Natural killer cell (primary cell): ENCODE data around the gene FOXJ3. TPM values are rescaled to one million over a fixed set of nuclear protein-coding genes. Genes with fewer than 3 reads are reported as not detected.
A peak's percentile ranks its signal among the peaks of the same experiment; 100 is the strongest.

Experiments
- ATAC-seq, 3 donors: fragments of 150-1000 bp in 2 of 3; fragments of 200-7000 bp in 1 of 3; cut with Tn5 transposase; 1 replicate in 1 of 3; 2 replicates in 2 of 3; pipeline ENCODE4 v1.10.0; 2021; ENCODE audit warnings: mild to moderate bottlenecking in 2 of 3, moderate library complexity in 2 of 3
- DNase-seq, 2 donors: peaks; one replicate each; pipeline versions ENCODE4 v3.0.0 to v3.0.0-alpha.2; 2013 to 2021; ENCODE audit warnings: mixed read lengths in 1 of 2
- H3K27ac ChIP-seq: one replicate; pipeline ENCODE4 v1.5.1; 2013; ENCODE audit warnings: mild to moderate bottlenecking, low read length
- H3K27me3 ChIP-seq: one replicate; pipeline ENCODE4 v1.6.1; 2013; ENCODE audit warnings: low read length; ENCODE audit not compliant: control insufficient read depth, insufficient read depth
- H3K36me3 ChIP-seq: one replicate; pipeline ENCODE4 v1.6.1; 2013; ENCODE audit warnings: low read length; ENCODE audit not compliant: control insufficient read depth, insufficient read depth
- H3K4me1 ChIP-seq: one replicate; pipeline ENCODE4 v1.6.1; 2013; ENCODE audit warnings: low read length; ENCODE audit not compliant: control insufficient read depth, insufficient read depth
- H3K4me3 ChIP-seq: one replicate; pipeline ENCODE4 v1.5.1; 2013; ENCODE audit warnings: low read length
- H3K9me3 ChIP-seq: one replicate; pipeline ENCODE4 v1.6.1; 2013; ENCODE audit warnings: low read length; ENCODE audit not compliant: control insufficient read depth, insufficient read depth
- H3K27ac Mint-ChIP-seq, 2 donors: one replicate each; pipeline ENCODE4 v1.8.0; 2022; ENCODE audit warnings: mild to moderate bottlenecking in 2 of 2, mixed read lengths in 2 of 2, moderate library complexity in 1 of 2
- H3K27me3 Mint-ChIP-seq, 2 donors: one replicate each; pipeline ENCODE4 v1.8.0; 2022; ENCODE audit warnings: low read depth in 2 of 2, mixed read lengths in 2 of 2
- H3K36me3 Mint-ChIP-seq: one replicate; pipeline ENCODE4 v1.8.0; 2022; ENCODE audit warnings: mixed read lengths
- H3K4me1 Mint-ChIP-seq, 2 donors: one replicate each; pipeline ENCODE4 v1.8.0; 2022; ENCODE audit warnings: mixed read lengths in 2 of 2
- H3K4me3 Mint-ChIP-seq: one replicate; pipeline ENCODE4 v1.8.0; 2022; ENCODE audit warnings: mild to moderate bottlenecking, moderate library complexity, mixed read lengths
- H3K9me3 Mint-ChIP-seq, 2 donors: one replicate each; pipeline ENCODE4 v1.8.0; 2022; ENCODE audit warnings: mixed read lengths in 2 of 2
- CTCF ChIP-seq: fragments of 200-600 bp; IDR thresholded peaks from one replicate; pipeline ENCODE4 v1.8.0; 2022; ENCODE audit warnings: antibody characterized with exemption
- WGBS: methylation state at CpG from one replicate; pipeline ENCODE4 v1.1.7; 2013; ENCODE audit warnings: missing lambda C conversion rate; ENCODE audit not compliant: insufficient coverage; 5-methylcytosine and 5-hydroxymethylcytosine counted together
- intact Hi-C: fragments of 100-400 bp; cut with micrococcal nuclease; formaldehyde crosslinking; loops from one replicate; pipeline ENCODE4 v1.14.2; 2022
- total RNA-seq, 4 donors: library from RNA; stranded (reverse); fragments of 120-200 nt in 1 of 4; gene quantifications; one replicate each; pipeline versions ENCODE4 v1.2.3 to v1.2.4, GENCODE V29; 2013 to 2022

The FOXJ3 gene
- total RNA-seq, 3 donors from 2014 or later (not counting 1 experiment from before 2014, with no cell fraction given) = 81.9 to 93.8 (median 82.5) TPM

GRCh38 chr1:42266253-42267135 lies 68.5 kb downstream of the FOXJ3 start:
- H3K4me1 ChIP-seq = no peaks in the 10 kb centered on the region
- H3K9me3 ChIP-seq = no peaks in the 10 kb centered on the region
- WGBS = 96% methylated on average over 3 of the region's 4 CpGs
- no peak overlapping the region for H3K4me3 ChIP-seq
- TF ChIP-seq CTCF = no peak
- peaks cover 9% of the 10 kb centered on the region for H3K36me3 ChIP-seq
- peaks cover 53 to 59% of the 10 kb centered on the region in 2 donors for H3K4me1 Mint-ChIP-seq
- H3K4me3 Mint-ChIP-seq = no peak overlapping the region
- no peaks in the 10 kb centered on the region for H3K36me3 Mint-ChIP-seq
- intact Hi-C loops = no loop called here
- no peak overlapping the region for H3K27ac ChIP-seq
- peak overlapping the region in 1 of 2 donors; percentile 39 for H3K27ac Mint-ChIP-seq
- no peaks in the 10 kb centered on the region for H3K9me3 Mint-ChIP-seq
- no peaks in the 10 kb centered on the region for H3K27me3 Mint-ChIP-seq
- DNase-seq (no peak), ATAC-seq (no peak)
- H3K27me3 ChIP-seq = no peaks in the 10 kb centered on the region

- Histone ChIP-seq H3K27me3 (no peaks in the 10 kb centered on the region), H3K27ac (no peak overlapping the region), H3K4me3 (no peak overlapping the region), H3K36me3 (peaks cover 9% of the 10 kb centered on the region), H3K4me1 (no peaks in the 10 kb centered on the region), H3K9me3 (no peaks in the 10 kb centered on the region)
- H3K4me3 Mint-ChIP-seq = no peak overlapping the region
- WGBS = 73% methylated on average over 3 of the region's 4 CpGs
- H3K9me3 Mint-ChIP-seq = no peaks in the 10 kb centered on the region
- intact Hi-C loops = no loop called here
- H3K27me3 Mint-ChIP-seq = no peaks in the 10 kb centered on the region
- TF ChIP-seq CTCF = no peak
- peak overlapping the region in 1 of 2 donors; percentile 21 for H3K27ac Mint-ChIP-seq
- DNase-seq = no peak
- peaks cover 49 to 54% of the 10 kb centered on the region in 2 donors for H3K4me1 Mint-ChIP-seq
- no peaks in the 10 kb centered on the region for H3K36me3 Mint-ChIP-seq
- ATAC-seq = no peak
Observed at GRCh38 chr1:42264511-42265190, 70.4 kb downstream of the FOXJ3 start.

- Mint-ChIP-seq H3K27ac (no peak overlapping the region), H3K4me3 (no peak overlapping the region), H3K36me3 (no peaks in the 10 kb centered on the region), H3K27me3 (no peaks in the 10 kb centered on the region), H3K9me3 (no peaks in the 10 kb centered on the region), H3K4me1 (peaks cover 48 to 55% of the 10 kb centered on the region in 2 donors)
- H3K27ac ChIP-seq = no peak overlapping the region
- DNase-seq (no peak), ATAC-seq (no peak)
- no peak overlapping the region for H3K4me3 ChIP-seq
- TF ChIP-seq CTCF = no peak
- H3K27me3 ChIP-seq = no peaks in the 10 kb centered on the region
- H3K9me3 ChIP-seq = no peaks in the 10 kb centered on the region
- peaks cover 9% of the 10 kb centered on the region for H3K36me3 ChIP-seq
- intact Hi-C loops = no loop called here
- H3K4me1 ChIP-seq = no peaks in the 10 kb centered on the region
Observed at GRCh38 chr1:42263019-42263418, 72.0 kb downstream of the FOXJ3 start.
